ENCODE data around the gene OAS1. TPM values are rescaled to one million over a fixed set of nuclear protein-coding genes. Genes with fewer than 3 reads are reported as not detected.

Gene OAS1
- total RNA-seq, 1 donor from 2014 or later, result 132 TPM

GRCh38 chr12:112878488-112878887 lies 28.3 kb upstream of the OAS1 start:
- no peaks in the 10 kb centered on the region for H3K36me3 Mint-ChIP-seq (ENCODE audit: low read depth, unreplicated experiment)
- Histone ChIP-seq H3K4me3 (ENCODE audit: insufficient read depth, low read depth, low read length) (no peak overlapping the region), H3K9ac (ENCODE audit: low read length) (no peak overlapping the region), H2AFZ (ENCODE audit: low read depth, low read length) (no peak overlapping the region), H3K9me3 (ENCODE audit: insufficient read depth, low read depth, low read length) (no peaks in the 10 kb centered on the region), H3K4me2 (ENCODE audit: low read length) (no peak overlapping the region), H4K20me1 (ENCODE audit: insufficient read depth, low read length) (no peaks in the 10 kb centered on the region), H3K79me2 (ENCODE audit: insufficient read depth, low read length) (no peaks in the 10 kb centered on the region), H3K27ac (ENCODE audit: low read depth, low read length) (no peak overlapping the region), H3K4me1 (ENCODE audit: insufficient read depth, low read length) (no peaks in the 10 kb centered on the region), H3K36me3 (ENCODE audit: insufficient read depth, low read length) (no peaks in the 10 kb centered on the region), H3K27me3 (ENCODE audit: insufficient read depth, low read length) (peaks cover 4% of the 10 kb centered on the region)
- H3K9me3 Mint-ChIP-seq (ENCODE audit: unreplicated experiment), result no peaks in the 10 kb centered on the region
- DNase-seq (ENCODE audit: low read depth) (no peak), FAIRE-seq (no peak)
- TF ChIP-seq CTCF (IDR thresholded peaks at IDR 0.05; ENCODE audit: insufficient read depth, low read depth, low read length), result no peak
- no peak for TF ChIP-seq EZH2 (IDR thresholded peaks at IDR 0.05; ENCODE audit: insufficient read depth, low read length)
- peaks cover 57% of the 10 kb centered on the region for H3K27me3 Mint-ChIP-seq (ENCODE audit: low read depth, unreplicated experiment)
- no peak overlapping the region for H3K27ac Mint-ChIP-seq (ENCODE audit: unreplicated experiment)
- H3K4me3 Mint-ChIP-seq (ENCODE audit: unreplicated experiment), result no peak overlapping the region
- H3K4me1 Mint-ChIP-seq (ENCODE audit: low read depth, unreplicated experiment), result no peaks in the 10 kb centered on the region

- no peak overlapping the region for H2AFZ ChIP-seq (ENCODE audit: low read depth, low read length)
- Mint-ChIP-seq H3K27me3 (ENCODE audit: low read depth, unreplicated experiment) (peaks cover 53% of the 10 kb centered on the region), H3K4me3 (ENCODE audit: unreplicated experiment) (no peak overlapping the region), H3K4me1 (ENCODE audit: low read depth, unreplicated experiment) (no peaks in the 10 kb centered on the region), H3K9me3 (ENCODE audit: unreplicated experiment) (no peaks in the 10 kb centered on the region), H3K27ac (ENCODE audit: unreplicated experiment) (no peak overlapping the region), H3K36me3 (ENCODE audit: low read depth, unreplicated experiment) (no peaks in the 10 kb centered on the region)
- H3K9ac ChIP-seq (ENCODE audit: low read length), result no peak overlapping the region
- no peaks in the 10 kb centered on the region for H3K9me3 ChIP-seq (ENCODE audit: insufficient read depth, low read depth, low read length)
- DNase-seq (ENCODE audit: low read depth), result no peak
- H3K27ac ChIP-seq (ENCODE audit: low read depth, low read length), result no peak overlapping the region
- no peak for FAIRE-seq
- no peak overlapping the region for H3K4me3 ChIP-seq (ENCODE audit: insufficient read depth, low read depth, low read length)
- H3K4me1 ChIP-seq (ENCODE audit: insufficient read depth, low read length), result no peaks in the 10 kb centered on the region
- no peak for TF ChIP-seq CTCF (IDR thresholded peaks at IDR 0.05; ENCODE audit: insufficient read depth, low read depth, low read length)
- no peaks in the 10 kb centered on the region for H3K79me2 ChIP-seq (ENCODE audit: insufficient read depth, low read length)
- peaks cover 4% of the 10 kb centered on the region for H3K27me3 ChIP-seq (ENCODE audit: insufficient read depth, low read length)
- no peaks in the 10 kb centered on the region for H3K36me3 ChIP-seq (ENCODE audit: insufficient read depth, low read length)
- no peaks in the 10 kb centered on the region for H4K20me1 ChIP-seq (ENCODE audit: insufficient read depth, low read length)
- H3K4me2 ChIP-seq (ENCODE audit: low read length), result no peak overlapping the region
Measured at GRCh38 chr12:112879191-112879705, 27.5 kb upstream of the OAS1 start.

- no peak overlapping the region for H2AFZ ChIP-seq (ENCODE audit: low read depth, low read length)
- H3K4me2 ChIP-seq (ENCODE audit: low read length), result no peak overlapping the region
- Mint-ChIP-seq H3K9me3 (ENCODE audit: unreplicated experiment) (peaks cover 7% of the 10 kb centered on the region), H3K4me1 (ENCODE audit: low read depth, unreplicated experiment) (no peaks in the 10 kb centered on the region), H3K27ac (ENCODE audit: unreplicated experiment) (no peak overlapping the region), H3K4me3 (ENCODE audit: unreplicated experiment) (no peak overlapping the region), H3K27me3 (ENCODE audit: low read depth, unreplicated experiment) (peaks cover 42% of the 10 kb centered on the region), H3K36me3 (ENCODE audit: low read depth, unreplicated experiment) (no peaks in the 10 kb centered on the region)
- no peak overlapping the region for H3K4me3 ChIP-seq (ENCODE audit: insufficient read depth, low read depth, low read length)
- no peak overlapping the region for H3K9ac ChIP-seq (ENCODE audit: low read length)
- H3K36me3 ChIP-seq (ENCODE audit: insufficient read depth, low read length), result no peaks in the 10 kb centered on the region
- TF ChIP-seq CTCF (IDR thresholded peaks at IDR 0.05; ENCODE audit: insufficient read depth, low read depth, low read length) (no peak), EZH2 (IDR thresholded peaks at IDR 0.05; ENCODE audit: insufficient read depth, low read length) (no peak)
- DNase-seq (ENCODE audit: low read depth) (no peak), FAIRE-seq (no peak)
- H3K9me3 ChIP-seq (ENCODE audit: insufficient read depth, low read depth, low read length), result no peaks in the 10 kb centered on the region
- no peaks in the 10 kb centered on the region for H3K79me2 ChIP-seq (ENCODE audit: insufficient read depth, low read length)
- no peak overlapping the region for H3K27ac ChIP-seq (ENCODE audit: low read depth, low read length)
- H3K4me1 ChIP-seq (ENCODE audit: insufficient read depth, low read length), result no peaks in the 10 kb centered on the region
- no peaks in the 10 kb centered on the region for H4K20me1 ChIP-seq (ENCODE audit: insufficient read depth, low read length)
- peaks cover 3% of the 10 kb centered on the region for H3K27me3 ChIP-seq (ENCODE audit: insufficient read depth, low read length)
Measured at GRCh38 chr12:112881602-112882001, 25.2 kb upstream of the OAS1 start.
